GM21447 (cell line): Measurements from ENCODE around the gene GTF2F2.

ENCODE experiments used
- ATAC-seq: cut with Tn5 transposase; IDR thresholded peaks from one replicate; pipeline ENCODE4 v1.9.1; 2021; ENCODE audit not compliant: unreplicated experiment

GTF2F2 gene

GRCh38 chr13:45119991-45120864, at the start of gene GTF2F2:
Gene GTF2F2 (plus strand): TSS chr13:45120510. CDS start chr13:45120656, 146 bp downstream.
- peak; percentile 60 for ATAC-seq

- no peak for ATAC-seq
Measured at GRCh38 chr13:45073809-45074208, 46.5 kb upstream of the GTF2F2 start.

- ATAC-seq: no peak
Measured at GRCh38 chr13:45074721-45075120, 45.6 kb upstream of the GTF2F2 start.

GRCh38 chr13:45078003-45078402, 42.3 kb upstream of the GTF2F2 start:
- ATAC-seq: no peak

- no peak for ATAC-seq
Measured at GRCh38 chr13:45082964-45083363, 37.3 kb upstream of the GTF2F2 start.

- ATAC-seq: no peak
Measured at GRCh38 chr13:45084515-45084914, 35.8 kb upstream of the GTF2F2 start.

- ATAC-seq: no peak
Measured at GRCh38 chr13:45086484-45086883, 33.8 kb upstream of the GTF2F2 start.

GRCh38 chr13:45092663-45093062, 27.6 kb upstream of the GTF2F2 start:
- no peak for ATAC-seq

- ATAC-seq: no peak
Measured at GRCh38 chr13:45100573-45101262, 19.6 kb upstream of the GTF2F2 start.

GRCh38 chr13:45101327-45102018, 18.8 kb upstream of the GTF2F2 start:
- ATAC-seq: no peak

- ATAC-seq: no peak
Measured at GRCh38 chr13:45102136-45102507, 18.2 kb upstream of the GTF2F2 start.

- no peak for ATAC-seq
Measured at GRCh38 chr13:45103449-45103848, 16.9 kb upstream of the GTF2F2 start.

GRCh38 chr13:45104261-45104660, 16.0 kb upstream of the GTF2F2 start:
- ATAC-seq: no peak

GRCh38 chr13:45105895-45106294, 14.4 kb upstream of the GTF2F2 start:
- no peak for ATAC-seq

GRCh38 chr13:45107539-45107938, 12.8 kb upstream of the GTF2F2 start:
- ATAC-seq: no peak

GRCh38 chr13:45108716-45109101, 11.6 kb upstream of the GTF2F2 start:
- peak; percentile 59 for ATAC-seq

GRCh38 chr13:45109102-45109720, 11.1 kb upstream of the GTF2F2 start:
- peak; percentile 80 for ATAC-seq

GRCh38 chr13:45113233-45114224, 6.8 kb upstream of the GTF2F2 start:
- no peak for ATAC-seq

- ATAC-seq: peak; percentile 40
Measured at GRCh38 chr13:45119469-45119990, 780 bp upstream of the GTF2F2 start.
